ENCODE results near the gene MTAP.

The MTAP gene

GRCh38 chr9:21969011-21969940, 166.8 kb downstream of the MTAP start:
- no peak for DNase-seq (ENCODE audit: low spot score)

GRCh38 chr9:21969951-21970799, 167.7 kb downstream of the MTAP start:
- no peak for DNase-seq (ENCODE audit: low spot score)

- no peak for DNase-seq (ENCODE audit: low spot score)
These were observed 168.6 kb downstream of the MTAP start for GRCh38 chr9:21970800-21971640.

GRCh38 chr9:21972361-21972760, 169.9 kb downstream of the MTAP start:
- DNase-seq (ENCODE audit: low spot score) = no peak

GRCh38 chr9:21974343-21974721, 171.9 kb downstream of the MTAP start:
- no peak for DNase-seq (ENCODE audit: low spot score)

- DNase-seq (ENCODE audit: low spot score) = no peak
These were observed 172.4 kb downstream of the MTAP start for GRCh38 chr9:21974722-21975409.

- DNase-seq (ENCODE audit: low spot score) = no peak
These were observed 174.0 kb downstream of the MTAP start for GRCh38 chr9:21976334-21976875.

- DNase-seq (ENCODE audit: low spot score) = no peak
These were observed 180.0 kb downstream of the MTAP start for GRCh38 chr9:21982391-21982790.

- no peak for DNase-seq (ENCODE audit: low spot score)
These were observed 180.6 kb downstream of the MTAP start for GRCh38 chr9:21982861-21983560.

GRCh38 chr9:21983561-21983935, 181.1 kb downstream of the MTAP start:
- no peak for DNase-seq (ENCODE audit: low spot score)

- DNase-seq (ENCODE audit: low spot score) = no peak
These were observed 181.7 kb downstream of the MTAP start for GRCh38 chr9:21984101-21984500.

- DNase-seq (ENCODE audit: low spot score) = no peak
These were observed 183.7 kb downstream of the MTAP start for GRCh38 chr9:21985964-21986667.

Measured in cerebellar cortex (tissue), 1 donor.